MM.1S (cell line): ENCODE measurements around the gene TTBK1.

Experiments
- DNase-seq: peaks from one replicate; pipeline ENCODE4 v3.0.0-alpha.2; 2015
- H2AFZ ChIP-seq: fragments of 300-600 bp; sonication (generic); 2 replicates; pipeline ENCODE4 v1.6.0; 2016; ENCODE audit warnings: antibody characterized with exemption, low read length
- H3F3A ChIP-seq: fragments of 300-600 bp; sonication (generic); 2 replicates; pipeline ENCODE4 v1.6.1; 2016; ENCODE audit warnings: mild to moderate bottlenecking, antibody characterized with exemption, low read length, moderate library complexity, mixed read lengths; ENCODE audit not compliant: insufficient read depth
- H3K27ac ChIP-seq: fragments of 300-600 bp; sonication (generic); 2 replicates; pipeline ENCODE4 v1.5.1; 2016; ENCODE audit warnings: mild to moderate bottlenecking, low read length
- H3K27me3 ChIP-seq: fragments of 300-600 bp; sonication (generic); replicated peaks from 2 replicates; pipeline ENCODE4 v1.6.0; 2016; ENCODE audit warnings: low read length; ENCODE audit not compliant: insufficient read depth
- H3K36me3 ChIP-seq: fragments of 300-600 bp; sonication (generic); replicated peaks from 2 replicates; pipeline ENCODE4 v1.6.1; 2016; ENCODE audit warnings: mild to moderate bottlenecking, low read length, mixed read lengths; ENCODE audit not compliant: insufficient read depth
- H3K4me1 ChIP-seq: fragments of 300-600 bp; sonication (generic); 2 replicates; pipeline ENCODE4 v1.6.1; 2016; ENCODE audit warnings: low read length, mixed read lengths
- H3K4me2 ChIP-seq: fragments of 300-600 bp; sonication (generic); 2 replicates; pipeline ENCODE4 v1.6.0; 2016; ENCODE audit warnings: low read depth, low read length
- H3K4me3 ChIP-seq: fragments of 300-600 bp; sonication (generic); 2 replicates; pipeline ENCODE4 v1.5.1; 2016; ENCODE audit warnings: low read length, mixed read lengths
- H3K79me2 ChIP-seq: fragments of 300-600 bp; sonication (generic); 2 replicates; pipeline ENCODE4 v1.6.1; 2016; ENCODE audit warnings: mixed run types, low read length, mixed read lengths
- H3K9ac ChIP-seq: fragments of 300-600 bp; sonication (generic); 2 replicates; pipeline ENCODE4 v1.6.1; 2016; ENCODE audit warnings: low read length, mixed read lengths
- H3K9me2 ChIP-seq: fragments of 300-600 bp; sonication (generic); replicated peaks from 2 replicates; pipeline ENCODE4 v1.6.1; 2016; ENCODE audit warnings: mild to moderate bottlenecking, low read length, mixed read lengths; ENCODE audit not compliant: insufficient read depth
- H3K9me3 ChIP-seq: fragments of 300-600 bp; sonication (generic); replicated peaks from 2 replicates; pipeline ENCODE4 v1.6.1; 2016; ENCODE audit warnings: mild to moderate bottlenecking, low read length, mixed read lengths; ENCODE audit not compliant: insufficient read depth
- H4K20me1 ChIP-seq: fragments of 300-600 bp; sonication (generic); 2 replicates; pipeline ENCODE4 v1.6.1; 2016; ENCODE audit warnings: mild to moderate bottlenecking, low read length, moderate library complexity, mixed read lengths; ENCODE audit not compliant: insufficient read depth
- CTCF ChIP-seq: fragments of 300-600 bp; sonication (generic); IDR thresholded peaks from 2 replicates; pipeline ENCODE4 v1.5.1; 2016; ENCODE audit warnings: antibody characterized with exemption, low read length, mixed read lengths
- EZH2 ChIP-seq: fragments of 300-600 bp; sonication (generic); optimal IDR thresholded peaks from 2 replicates; pipeline ENCODE3; 2017; ENCODE audit warnings: low read depth, mild to moderate bottlenecking, antibody characterized with exemption, low read length, mixed read lengths
- EZH2phosphoT487 ChIP-seq: fragments of 300-600 bp; sonication (generic); IDR thresholded peaks from 2 replicates; pipeline ENCODE4 v1.6.1; 2018; ENCODE audit warnings: antibody characterized with exemption, low read length

TTBK1 gene

GRCh38 chr6:43260791-43261190, 17.5 kb downstream of the TTBK1 start:
- Histone ChIP-seq H3K4me3 (no peak overlapping the region), H3K36me3 (no peaks in the 10 kb centered on the region), H3K27me3 (no peaks in the 10 kb centered on the region), H3K4me1 (peaks cover 13% of the 10 kb centered on the region), H3K9ac (no peak overlapping the region), H3K4me2 (no peak overlapping the region), H3K79me2 (no peaks in the 10 kb centered on the region), H2AFZ (no peak overlapping the region), H3F3A (no peaks in the 10 kb centered on the region), H3K27ac (no peak overlapping the region), H3K9me3 (no peaks in the 10 kb centered on the region), H3K9me2 (no peaks in the 10 kb centered on the region), H4K20me1 (no peaks in the 10 kb centered on the region)
- DNase-seq: no peak
- TF ChIP-seq EZH2 (no peak), CTCF (no peak), EZH2phosphoT487 (no peak)

GRCh38 chr6:43261198-43261597, 17.9 kb downstream of the TTBK1 start:
- Histone ChIP-seq H4K20me1 (no peaks in the 10 kb centered on the region), H3F3A (no peaks in the 10 kb centered on the region), H3K4me2 (no peak overlapping the region), H3K27me3 (no peaks in the 10 kb centered on the region), H3K4me3 (no peak overlapping the region), H3K79me2 (no peaks in the 10 kb centered on the region), H3K9me3 (no peaks in the 10 kb centered on the region), H3K9ac (no peak overlapping the region), H3K36me3 (no peaks in the 10 kb centered on the region), H3K9me2 (no peaks in the 10 kb centered on the region), H3K4me1 (peaks cover 13% of the 10 kb centered on the region), H2AFZ (no peak overlapping the region), H3K27ac (no peak overlapping the region)
- no peak for DNase-seq
- no peak for TF ChIP-seq EZH2phosphoT487
- TF ChIP-seq CTCF: no peak
- no peak for TF ChIP-seq EZH2

- H2AFZ ChIP-seq: no peak overlapping the region
- no peak overlapping the region for H3K9ac ChIP-seq
- no peak overlapping the region for H3K4me2 ChIP-seq
- no peaks in the 10 kb centered on the region for H3K79me2 ChIP-seq
- no peaks in the 10 kb centered on the region for H3K9me2 ChIP-seq
- H3K27me3 ChIP-seq: no peaks in the 10 kb centered on the region
- no peaks in the 10 kb centered on the region for H3K36me3 ChIP-seq
- no peak overlapping the region for H3K4me3 ChIP-seq
- no peak overlapping the region for H3K27ac ChIP-seq
- H3K4me1 ChIP-seq: peaks cover 11% of the 10 kb centered on the region
- no peak for DNase-seq
- H3F3A ChIP-seq: no peaks in the 10 kb centered on the region
- no peaks in the 10 kb centered on the region for H3K9me3 ChIP-seq
- TF ChIP-seq CTCF: no peak
- no peak for TF ChIP-seq EZH2phosphoT487
- no peak for TF ChIP-seq EZH2
- no peaks in the 10 kb centered on the region for H4K20me1 ChIP-seq
Measured at GRCh38 chr6:43262000-43262779, 18.9 kb downstream of the TTBK1 start.
